ENCODE results near the gene KANSL1. TPM values are rescaled to one million over a fixed set of nuclear protein-coding genes. Genes with fewer than 3 reads are reported as not detected.

KANSL1 gene
- total RNA-seq, 1 donor from 2014 or later, result 152 TPM

DNA sequence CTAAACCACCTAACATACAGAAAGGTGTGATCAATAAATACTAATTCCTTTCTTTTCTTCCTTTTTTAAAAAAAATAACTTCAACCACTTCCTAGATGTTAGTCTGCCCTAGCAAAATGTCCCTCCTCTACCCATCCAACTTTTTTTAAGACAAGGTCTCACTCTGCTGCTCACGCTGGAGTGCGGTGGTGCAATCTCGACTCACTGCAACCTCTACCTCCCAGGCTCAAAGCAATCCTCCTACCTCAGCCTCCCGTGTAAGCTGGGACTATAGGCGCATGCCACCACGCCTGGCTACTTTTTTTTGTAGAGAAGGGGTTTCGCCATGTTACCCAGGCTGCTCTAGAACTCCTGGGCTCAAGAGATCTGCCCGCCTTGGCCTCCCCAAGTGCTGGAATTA, 33.1 kb downstream of the KANSL1 start:
- TF ChIP-seq CTCF (IDR thresholded peaks at IDR 0.05), result no peak
- POLR2A ChIA-PET, result no interaction called here
- peaks cover 34% of the 10 kb centered on the region for H3K36me3 Mint-ChIP-seq (ENCODE audit: low read depth)
- no peaks in the 10 kb centered on the region for H3K27me3 Mint-ChIP-seq
- no peak overlapping the region for H3K4me3 Mint-ChIP-seq
- intact Hi-C loops (cut with micrococcal nuclease), result no loop called here
- no peaks in the 10 kb centered on the region for H3K9me3 Mint-ChIP-seq
- peaks cover 94% of the 10 kb centered on the region for H3K4me1 Mint-ChIP-seq
- CTCF ChIA-PET, result interaction anchor here (1.0 kb wide), 1 partner anchor 33 kb away, joined by 3 read pairs; the partner anchor contains the start of gene KANSL1
- H3K27ac Mint-ChIP-seq, result no peak overlapping the region
- ATAC-seq (ENCODE audit: low read depth) (no peak), DNase-seq (no peak)

GRCh38 chr17:46159686-46160085, 33.5 kb downstream of the KANSL1 start:
- no peaks in the 10 kb centered on the region for H3K9me3 Mint-ChIP-seq
- CTCF ChIA-PET, result no interaction called here
- ATAC-seq (ENCODE audit: low read depth), result no peak
- no peak overlapping the region for H3K27ac Mint-ChIP-seq
- H3K4me3 Mint-ChIP-seq, result no peak overlapping the region
- H3K36me3 Mint-ChIP-seq (ENCODE audit: low read depth), result peaks cover 31% of the 10 kb centered on the region
- POLR2A ChIA-PET, result no interaction called here
- TF ChIP-seq CTCF (IDR thresholded peaks at IDR 0.05), result no peak
- no peaks in the 10 kb centered on the region for H3K27me3 Mint-ChIP-seq
- intact Hi-C loops (cut with micrococcal nuclease), result no loop called here
- H3K4me1 Mint-ChIP-seq, result peaks cover 93% of the 10 kb centered on the region
- DNase-seq, result no peak

DNA sequence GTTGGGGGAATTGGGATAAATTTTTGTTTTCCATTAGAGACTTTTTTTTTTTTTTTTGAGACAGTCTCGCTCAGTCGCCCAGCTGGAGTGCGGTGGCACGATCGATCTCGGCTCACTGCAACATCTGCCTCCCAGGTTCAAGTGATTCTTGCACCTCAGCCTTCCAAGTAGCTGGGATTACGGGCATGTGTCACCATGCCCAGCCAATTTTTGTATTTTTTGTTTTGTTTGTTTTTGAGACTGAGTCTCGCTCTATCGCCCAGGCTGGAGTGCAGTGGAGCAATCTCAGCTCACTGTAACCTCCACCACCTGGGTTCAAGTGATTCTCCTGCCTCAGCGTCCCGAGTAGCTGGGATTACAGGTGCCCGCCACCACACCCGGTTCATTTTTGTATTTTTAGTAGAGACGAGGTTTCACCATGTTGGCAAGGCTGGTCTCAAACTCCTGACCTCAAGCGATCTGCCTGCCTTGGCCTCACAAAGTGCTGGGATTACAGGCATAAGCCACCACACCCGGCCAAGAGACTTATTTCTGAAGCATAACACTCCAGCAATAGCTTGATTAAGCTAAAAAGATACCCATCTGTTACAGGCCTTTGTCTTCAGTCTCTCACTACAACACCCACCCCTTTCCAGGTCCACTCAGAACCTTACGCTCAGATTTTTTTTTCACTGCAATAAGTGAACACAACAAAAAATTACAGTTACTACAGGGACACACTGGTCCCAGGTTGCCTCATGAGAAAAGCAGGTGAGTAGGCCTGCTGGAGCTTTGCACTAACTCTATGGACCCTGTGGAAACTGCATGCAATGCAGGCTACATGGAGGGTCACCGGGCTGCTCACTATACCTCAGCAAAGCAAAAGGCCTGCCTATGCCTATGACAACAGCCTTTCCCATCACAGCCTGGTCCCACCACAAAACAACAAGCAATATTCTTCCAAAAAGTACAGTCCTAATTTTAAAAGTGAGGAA, 34.6 kb downstream of the KANSL1 start:
- Mint-ChIP-seq H3K9me3 (no peaks in the 10 kb centered on the region), H3K4me1 (peaks cover 93% of the 10 kb centered on the region), H3K27me3 (no peaks in the 10 kb centered on the region), H3K4me3 (no peak overlapping the region), H3K36me3 (ENCODE audit: low read depth) (peaks cover 29% of the 10 kb centered on the region), H3K27ac (no peak overlapping the region)
- DNase-seq (no peak), ATAC-seq (ENCODE audit: low read depth) (no peak)
- intact Hi-C loops (cut with micrococcal nuclease), result no loop called here
- POLR2A ChIA-PET, result interaction anchor here (1.0 kb wide), 1 partner anchor 17 kb away, joined by 3 read pairs; no protein-coding TSS in a partner anchor
- CTCF ChIA-PET, result no interaction called here
- TF ChIP-seq CTCF (IDR thresholded peaks at IDR 0.05), result no peak

DNA sequence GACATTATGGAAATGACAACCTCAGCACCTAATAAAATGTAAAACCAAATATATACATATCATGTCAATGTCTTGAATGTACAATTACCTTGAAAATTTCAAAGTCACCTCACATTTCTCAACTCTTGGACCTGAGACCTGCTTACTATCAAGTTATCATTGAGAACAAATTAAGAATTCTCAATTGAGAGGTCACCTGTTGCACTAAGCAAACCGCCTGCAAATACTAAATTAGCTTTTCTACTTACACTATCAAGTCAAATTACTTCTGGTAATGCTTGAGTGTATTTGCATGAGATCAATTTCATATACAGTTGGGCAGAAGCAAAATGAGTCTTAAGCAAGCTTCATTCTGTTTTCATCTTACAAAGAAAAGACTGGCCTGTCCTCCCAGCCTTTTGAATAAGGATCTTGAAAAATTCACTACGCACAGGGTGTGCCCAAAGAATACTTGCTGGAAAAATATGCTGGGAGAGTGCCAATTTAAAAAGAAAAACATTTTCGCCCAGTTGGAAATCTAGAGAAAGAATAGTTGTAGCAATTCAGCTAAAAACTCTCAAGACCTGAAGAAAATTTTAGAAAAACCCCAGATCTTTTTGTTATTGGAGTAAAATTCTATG, 35.7 kb downstream of the KANSL1 start:
- peak overlapping the region; percentile 32 for H3K27ac Mint-ChIP-seq

More for the DNA sequence above, 35.7 kb downstream of the KANSL1 start:
- TF ChIP-seq CTCF (IDR thresholded peaks at IDR 0.05), result no peak
- peaks cover 90% of the 10 kb centered on the region for H3K4me1 Mint-ChIP-seq
- DNase-seq, result no peak
- peaks cover 24% of the 10 kb centered on the region for H3K36me3 Mint-ChIP-seq (ENCODE audit: low read depth)
- CTCF ChIA-PET, result interaction anchor here (1.4 kb wide), 1 partner anchor 35 kb away, joined by 3 read pairs; the partner anchor contains the start of gene KANSL1
- intact Hi-C loops (cut with micrococcal nuclease), result no loop called here
- H3K4me3 Mint-ChIP-seq, result no peak overlapping the region
- H3K27me3 Mint-ChIP-seq, result no peaks in the 10 kb centered on the region
- no peak for ATAC-seq (ENCODE audit: low read depth)
- POLR2A ChIA-PET, result interaction anchor here (1.0 kb wide), 1 partner anchor 16 kb away, joined by 3 read pairs; no protein-coding TSS in a partner anchor
- no peaks in the 10 kb centered on the region for H3K9me3 Mint-ChIP-seq

All from activated B cell treated with CpG ODN at 0.5 μM for 24 hours (primary cell).